Lower leg skin (tissue), 4 donors: ENCODE results near the gene SDK1. TPM values are rescaled to one million over a fixed set of nuclear protein-coding genes. Genes with fewer than 3 reads are reported as not detected.
"Not testable (repeated sequence)": the region's sequence is repeated elsewhere in the genome, so short reads cannot be mapped to it uniquely, and the experiment has no call there.

Experiments used
- DNase-seq, 2 donors: peaks; one replicate each; pipeline ENCODE4 v3.0.0-alpha.2; 2019; ENCODE audit warnings: low spot score in 2 of 2
- H3K4me3 ChIP-seq: fragments of 200-600 bp; sonication (generic); 2 replicates; pipeline ENCODE4 v1.5.1; 2017; ENCODE audit warnings: mild to moderate bottlenecking, low read depth; ENCODE audit not compliant: poor library complexity, severe bottlenecking
- CTCF ChIP-seq, 3 donors: fragments of 450-650 bp; IDR thresholded peaks; one replicate each; pipeline ENCODE4 v1.5.1; 2016; ENCODE audit warnings: antibody characterized with exemption in 3 of 3, mild to moderate bottlenecking in 3 of 3, moderate library complexity in 2 of 3
- POLR2A ChIP-seq, 2 donors: fragments of 450-650 bp; IDR thresholded peaks; one replicate each; pipeline ENCODE4 v1.6.1; 2016 to 2017; ENCODE audit warnings: antibody characterized with exemption in 2 of 2, mild to moderate bottlenecking in 1 of 2, moderate library complexity in 1 of 2
- WGBS, 2 donors: methylation state at CpG; one replicate each; pipeline ENCODE4 v1.1.5; 2018; 5-methylcytosine and 5-hydroxymethylcytosine counted together
- intact Hi-C: fragments of 100-400 bp; cut with DNase I; formaldehyde crosslinking; loops from one replicate; pipeline ENCODE4 v1.15.0; 2023; ENCODE audit warnings: low total_unique reads
- total RNA-seq, 4 donors: library from RNA; depleted of rRNA; stranded (reverse); fragments of >200 nt; gene quantifications; one replicate each; pipeline ENCODE4 v1.1.0, GENCODE V29; 2016

Gene SDK1
- total RNA-seq, 4 donors from 2014 or later: 1.9 to 7.2 (median 5.1) TPM

- H3K4me3 ChIP-seq: no peak overlapping the region
- TF ChIP-seq CTCF (IDR thresholded peaks at IDR 0.05): no peak
- TF ChIP-seq POLR2A (IDR thresholded peaks at IDR 0.05): no peak
- intact Hi-C loops: loop anchor here (5.0 kb wide), 1 partner anchor 659 kb away; no protein-coding TSS in a partner anchor
- DNase-seq: no peak
- WGBS, 2 donors: 84 to 94% methylated on average over 4 of the region's 4 CpGs
These were observed 947.2 kb downstream of the SDK1 start for GRCh38 chr7:4248295-4248694.

- peak in 1 of 2 donors; percentile 46 for DNase-seq
- H3K4me3 ChIP-seq: no peak overlapping the region
- WGBS, 2 donors: 92 to 100% methylated on average over 4 of the region's 4 CpGs
- intact Hi-C loops: loop anchor here (5.0 kb wide), 1 partner anchor 658 kb away; no protein-coding TSS in a partner anchor
- TF ChIP-seq CTCF (IDR thresholded peaks at IDR 0.05) (no peak), POLR2A (IDR thresholded peaks at IDR 0.05) (no peak)
These were observed 948.2 kb downstream of the SDK1 start for GRCh38 chr7:4249241-4249640.

GRCh38 chr7:4255336-4255735 is 954.3 kb downstream of the SDK1 start:
- intact Hi-C loops: no loop called here
- WGBS, 2 donors: 90 to 97% methylated on average over 6 of the region's 6 CpGs
- no peak for DNase-seq

GRCh38 chr7:4256286-4256685 is 955.2 kb downstream of the SDK1 start:
- no peak for TF ChIP-seq POLR2A (IDR thresholded peaks at IDR 0.05)
- TF ChIP-seq CTCF (IDR thresholded peaks at IDR 0.05): no peak
- WGBS, 2 donors: 79 to 85% methylated on average over 8 of the region's 8 CpGs
- intact Hi-C loops: no loop called here
- no peak for DNase-seq
- H3K4me3 ChIP-seq: no peak overlapping the region

More at GRCh38 chr7:4255336-4255735, 954.3 kb downstream of the SDK1 start:
- TF ChIP-seq CTCF (IDR thresholded peaks at IDR 0.05): no peak
- no peak for TF ChIP-seq POLR2A (IDR thresholded peaks at IDR 0.05)
- H3K4me3 ChIP-seq: no peak overlapping the region

- 93% methylated on average over 15 of the region's 15 CpGs for WGBS, 2 donors
- no peak for TF ChIP-seq CTCF (IDR thresholded peaks at IDR 0.05)
- TF ChIP-seq POLR2A (IDR thresholded peaks at IDR 0.05): no peak
- no peak overlapping the region for H3K4me3 ChIP-seq
- no peak for DNase-seq
- intact Hi-C loops: no loop called here
These were observed 956.4 kb downstream of the SDK1 start for GRCh38 chr7:4257146-4258111.

- H3K4me3 ChIP-seq, DNase-seq, intact Hi-C loops: not testable (repeated sequence)
- WGBS, 2 donors: 92 to 94% methylated on average over 15 of the region's 15 CpGs
These were observed 959.1 kb downstream of the SDK1 start for GRCh38 chr7:4260116-4260515.
